H1 (cell line): ENCODE results near the gene CRHR1. TPM values are rescaled to one million over a fixed set of nuclear protein-coding genes. Genes with fewer than 3 reads are reported as not detected.
A peak's percentile ranks its signal among the peaks of the same experiment; 100 is the strongest.

Experiments used
- CTCF ChIA-PET: fragments of 300-600 bp; sonication (Branson Sonifier 250); formaldehyde crosslinking; loops from one replicate; lab custom pipeline; 2021; ENCODE audit not compliant: partially characterized antibody; lab: Charles Lee
- POLR2A ChIA-PET: fragments of 300-600 bp; sonication (Branson Sonifier 250); formaldehyde crosslinking; loops from one replicate; lab custom pipeline; 2021; ENCODE audit warnings: inconsistent platforms; ENCODE audit not compliant: partially characterized antibody; lab: Charles Lee
- DNase-seq, 2 experiments: peaks; one replicate each; pipeline versions ENCODE4 v3.0.0 to v3.0.0-alpha.2; 2010 to 2022; ENCODE audit warnings: low spot score in 2 of 2, low read depth in 1 of 2, mixed read lengths in 1 of 2
- FAIRE-seq: peaks from 2 replicates; lab custom pipeline; 2011; peaks lifted over from hg19 to GRCh38; lab: Jason Lieb, UNC
- H2AFZ ChIP-seq: 2 replicates; pipeline ENCODE4 v1.8.1; 2012; ENCODE audit warnings: low read length, inconsistent platforms
- H2AK5ac ChIP-seq: 2 replicates; pipeline ENCODE4 v1.6.1; 2013; ENCODE audit warnings: low read depth, low read length
- H2BK120ac ChIP-seq: replicated peaks from 2 replicates; pipeline ENCODE3; 2013; ENCODE audit warnings: low read depth, low read length, inconsistent platforms
- H2BK12ac ChIP-seq: 2 replicates; pipeline ENCODE4 v1.6.1; 2013; ENCODE audit warnings: low read depth, low read length
- H2BK15ac ChIP-seq: 2 replicates; pipeline ENCODE4 v1.6.1; 2013; ENCODE audit warnings: low read length
- H2BK20ac ChIP-seq: 2 replicates; pipeline ENCODE4 v1.6.1; 2013; ENCODE audit warnings: low read length
- H2BK5ac ChIP-seq: 2 replicates; pipeline ENCODE4 v1.6.1; 2013; ENCODE audit warnings: low read depth, low read length
- H3K14ac ChIP-seq: 2 replicates; pipeline ENCODE4 v1.6.1; 2013; ENCODE audit warnings: inconsistent platforms; ENCODE audit not compliant: insufficient read length
- H3K18ac ChIP-seq: 2 replicates; pipeline ENCODE4 v1.6.1; 2013; ENCODE audit warnings: low read length; ENCODE audit errors: extremely low read depth
- H3K23ac ChIP-seq: 2 replicates; pipeline ENCODE4 v1.6.1; 2013; ENCODE audit warnings: inconsistent platforms; ENCODE audit not compliant: insufficient read length
- H3K23me2 ChIP-seq: 2 replicates; pipeline ENCODE4 v1.6.1; 2013; ENCODE audit warnings: low read depth, low read length
- H3K27ac ChIP-seq: 2 replicates; pipeline ENCODE4 v1.6.1; 2011; ENCODE audit warnings: low read depth, low read length, inconsistent platforms
- H3K27me3 ChIP-seq, 4 experiments: replicated peaks in 1 of 4; 1 replicate in 1 of 4; 2 replicates in 3 of 4; pipeline versions ENCODE4 v1.6.1 to v1.8.1; 2011 to 2013; ENCODE audit warnings: low read length in 3 of 4, mild to moderate bottlenecking in 3 of 4, inconsistent platforms in 2 of 4, mixed read lengths in 2 of 4, moderate library complexity in 1 of 4; ENCODE audit not compliant: control insufficient read depth in 3 of 4, insufficient read depth in 3 of 4; ENCODE audit errors: extremely low read depth in 1 of 4
- H3K36me3 ChIP-seq, 4 experiments: 2 replicates each; pipeline versions ENCODE4 v1.6.1 to v1.8.1; 2011 to 2013; ENCODE audit warnings: mild to moderate bottlenecking in 4 of 4, low read length in 3 of 4, moderate library complexity in 2 of 4, control low read depth in 1 of 4, inconsistent platforms in 1 of 4; ENCODE audit not compliant: insufficient read depth in 4 of 4, control insufficient read depth in 2 of 4
- H3K4ac ChIP-seq: replicated peaks from 2 replicates; pipeline ENCODE3; 2013; ENCODE audit warnings: low read length, low read depth, mixed read lengths, inconsistent platforms; ENCODE audit not compliant: insufficient read length
- H3K4me1 ChIP-seq, 4 experiments: replicated peaks in 1 of 4; 1 replicate in 1 of 4; 2 replicates in 3 of 4; pipeline versions ENCODE4 v1.6.1 to v1.8.1; 2011 to 2013; ENCODE audit warnings: low read length in 3 of 4, inconsistent platforms in 2 of 4, mixed read lengths in 1 of 4; ENCODE audit not compliant: insufficient read depth in 4 of 4, control insufficient read depth in 3 of 4
- H3K4me2 ChIP-seq, 2 experiments: 2 replicates each; pipeline versions ENCODE4 v1.6.1 to v1.8.1; 2011 to 2013; ENCODE audit warnings: low read depth in 2 of 2, low read length in 2 of 2, control low read depth in 1 of 2, inconsistent platforms in 1 of 2, mild to moderate bottlenecking in 1 of 2; ENCODE audit not compliant: insufficient read depth in 1 of 2
- H3K4me3 ChIP-seq, 4 experiments: fragments of 200-600, 300-600 bp in 1 of 4; sonication (generic), shearing (Covaris generic), sonication (Bioruptor Twin) in 1 of 4; 2 replicates each; pipeline versions ENCODE4 v1.5.1 to v1.8.1; 2011 to 2016; ENCODE audit warnings: low read length in 4 of 4, low read depth in 3 of 4, control low read depth in 2 of 4, inconsistent platforms in 2 of 4, mild to moderate bottlenecking in 2 of 4, mixed read lengths in 1 of 4, moderate library complexity in 1 of 4; ENCODE audit not compliant: insufficient read depth in 2 of 4; ENCODE audit errors: extremely low read depth in 1 of 4
- H3K56ac ChIP-seq: replicated peaks from 2 replicates; pipeline ENCODE3; 2013; ENCODE audit warnings: low read depth, mild to moderate bottlenecking, mixed read lengths, low read length, inconsistent platforms; ENCODE audit not compliant: insufficient read length
- H3K79me1 ChIP-seq: 2 replicates; pipeline ENCODE4 v1.6.1; 2013; ENCODE audit warnings: low read depth, low read length, control low read depth
- H3K79me2 ChIP-seq, 2 experiments: 2 replicates each; pipeline versions ENCODE4 v1.6.1 to v1.8.1; 2012 to 2013; ENCODE audit warnings: low read length in 2 of 2, mild to moderate bottlenecking in 2 of 2, inconsistent platforms in 1 of 2; ENCODE audit not compliant: insufficient read depth in 2 of 2, control insufficient read depth in 1 of 2
- H3K9ac ChIP-seq, 4 experiments: replicated peaks in 1 of 4; 1 replicate in 1 of 4; 2 replicates in 3 of 4; pipeline versions ENCODE4 v1.6.1 to v1.8.1; 2011 to 2013; ENCODE audit warnings: low read depth in 3 of 4, low read length in 3 of 4, control low read depth in 2 of 4, mild to moderate bottlenecking in 2 of 4, moderate library complexity in 2 of 4, inconsistent platforms in 1 of 4; ENCODE audit errors: extremely low read depth in 1 of 4
- H3K9me3 ChIP-seq, 2 experiments: 2 replicates each; pipeline versions ENCODE4 v1.6.1 to v1.8.1; 2012 to 2013; ENCODE audit warnings: mild to moderate bottlenecking in 2 of 2, moderate library complexity in 2 of 2, control low read depth in 1 of 2, inconsistent platforms in 1 of 2, low read depth in 1 of 2, low read length in 1 of 2, mixed read lengths in 1 of 2; ENCODE audit not compliant: insufficient read depth in 2 of 2
- H4K20me1 ChIP-seq, 2 experiments: replicated peaks in 1 of 2; 2 replicates each; pipeline versions ENCODE3 to v1.8.1; 2011 to 2013; ENCODE audit warnings: inconsistent platforms in 2 of 2, low read length in 2 of 2, mild to moderate bottlenecking in 1 of 2; ENCODE audit not compliant: insufficient read depth in 2 of 2, control insufficient read depth in 1 of 2
- H4K5ac ChIP-seq: 2 replicates; pipeline ENCODE4 v1.6.1; 2013; ENCODE audit warnings: low read length, low read depth, mixed read lengths, inconsistent platforms; ENCODE audit not compliant: insufficient read length
- H4K8ac ChIP-seq: 2 replicates; pipeline ENCODE4 v1.8.0; 2013; ENCODE audit warnings: mild to moderate bottlenecking, moderate library complexity, low read length, inconsistent platforms; ENCODE audit not compliant: insufficient read depth; ENCODE audit errors: extremely low read depth
- H4K91ac ChIP-seq: replicated peaks from 2 replicates; pipeline ENCODE3; 2013; ENCODE audit warnings: low read length, mixed read lengths, inconsistent platforms; ENCODE audit not compliant: insufficient read length
- EP300 ChIP-seq, 2 experiments: IDR thresholded peaks; 1 replicate in 1 of 2; 2 replicates in 1 of 2; pipeline ENCODE4 v1.6.1; 2011 to 2012; ENCODE audit warnings: low read depth in 2 of 2, low read length in 2 of 2, mild to moderate bottlenecking in 2 of 2, borderline replicate concordance in 1 of 2, inconsistent platforms in 1 of 2, moderate library complexity in 1 of 2
- HDAC2 ChIP-seq, 2 experiments: fragments of 300-600 bp in 1 of 2; sonication (generic) in 1 of 2; IDR thresholded peaks; 2 replicates each; pipeline ENCODE4 v1.6.1; 2011 to 2012; ENCODE audit warnings: low read depth in 2 of 2, low read length in 2 of 2, mild to moderate bottlenecking in 2 of 2, moderate library complexity in 2 of 2, borderline replicate concordance in 1 of 2, inconsistent platforms in 1 of 2
- JUND ChIP-seq: IDR thresholded peaks from 2 replicates; pipeline ENCODE4 v1.6.1; 2011; ENCODE audit warnings: mild to moderate bottlenecking, improper control_type of control experiment, low read length
- PHF8 ChIP-seq: fragments of 200-600 bp; sonication (generic); conservative IDR thresholded peaks from 2 replicates; pipeline ENCODE4 v1.7.1; 2012; ENCODE audit warnings: low read depth, mild to moderate bottlenecking, inconsistent platforms, low read length, moderate library complexity
- POLR2AphosphoS5 ChIP-seq: IDR thresholded peaks from 2 replicates; pipeline ENCODE4 v1.6.1; 2011; ENCODE audit warnings: low read depth, low read length
- SIX5 ChIP-seq: IDR thresholded peaks from 2 replicates; pipeline ENCODE4 v1.6.1; 2011; ENCODE audit warnings: mild to moderate bottlenecking, low read depth, low read length
- SP2 ChIP-seq: IDR thresholded peaks from 2 replicates; pipeline ENCODE4 v1.6.1; 2012; ENCODE audit warnings: mild to moderate bottlenecking, low read length, inconsistent platforms
- SRF ChIP-seq: IDR thresholded peaks from 2 replicates; pipeline ENCODE4 v1.6.1; 2011; ENCODE audit warnings: mild to moderate bottlenecking, low read depth, low read length, moderate library complexity
- TAF7 ChIP-seq: optimal IDR thresholded peaks from 2 replicates; pipeline ENCODE3; 2011; ENCODE audit warnings: low read depth, mild to moderate bottlenecking, inconsistent platforms, low read length, moderate library complexity, borderline replicate concordance
- WGBS, 2 experiments: shearing (Covaris generic) in 1 of 2; methylation state at CpG; one replicate each; pipeline versions ENCODE4 v1.1.6 to v1.1.7; 2013 to 2015; ENCODE audit warnings: low lambda C conversion rate in 2 of 2, mixed read lengths in 2 of 2, inconsistent platforms in 1 of 2, low coverage in 1 of 2, missing lambda C conversion rate in 1 of 2; ENCODE audit not compliant: insufficient replicate concordance in 2 of 2, insufficient coverage in 1 of 2, insufficient read length in 1 of 2; ENCODE audit errors: extremely low coverage in 1 of 2, missing lambda C conversion rate in 1 of 2; 5-methylcytosine and 5-hydroxymethylcytosine counted together
- polyA plus RNA-seq, 7 experiments: library from polyadenylated mRNA; depleted of rRNA in 3 of 7; stranded (reverse) in 5 of 7; unstranded in 2 of 7; fragments of >200 nt in 5 of 7; fragments of 200-250 nt in 2 of 7; gene quantifications; 1 replicate in 5 of 7; 2 replicates in 1 of 7; 4 replicates in 1 of 7; pipeline versions ENCODE4 v1.2.1 to v1.2.3, GENCODE V29; 2011 to 2013; ENCODE audit warnings: missing spikeins in 2 of 7, mixed read lengths in 2 of 7
- total RNA-seq: library from RNA; stranded (reverse); fragmentation: NEBNext Ultra II Directional; extraction: Animal tissue kit (Norgen Biotek cat#: 25700); gene quantifications from 2 replicates; pipeline ENCODE4 v1.2.1, GENCODE V29; 2021
- TF ChIP-seq, protein P1 (sequence below): IDR thresholded peaks from 2 replicates; pipeline ENCODE4 v1.6.1; 2012; ENCODE audit warnings: low read length, inconsistent platforms

Gene CRHR1
- total and polyA plus RNA-seq, 2 of the 8 experiments (the other 6 are each of a cell fraction or from before 2014, with no cell fraction given) = 0.56 to 1.7 TPM

- peak overlapping the region; percentile 68; the same call in 1 of the 2 replicates for H4K8ac ChIP-seq
- TF ChIP-seq TAF7 (no peak), HDAC2 (IDR thresholded peaks at IDR 0.05; ENCODE audit: borderline replicate concordance in 1 of 2, low read depth in 2 of 2, low read length in 2 of 2) (no peak), EP300 (IDR thresholded peaks at IDR 0.05; ENCODE audit: borderline replicate concordance in 1 of 2, low read depth in 2 of 2, low read length in 2 of 2) (no peak), SIX5 (no peak), SP2 (no peak), POLR2AphosphoS5 (no peak), PHF8 (no peak), JUND (no peak), SRF (no peak)
- TF ChIP-seq, protein P1, sequence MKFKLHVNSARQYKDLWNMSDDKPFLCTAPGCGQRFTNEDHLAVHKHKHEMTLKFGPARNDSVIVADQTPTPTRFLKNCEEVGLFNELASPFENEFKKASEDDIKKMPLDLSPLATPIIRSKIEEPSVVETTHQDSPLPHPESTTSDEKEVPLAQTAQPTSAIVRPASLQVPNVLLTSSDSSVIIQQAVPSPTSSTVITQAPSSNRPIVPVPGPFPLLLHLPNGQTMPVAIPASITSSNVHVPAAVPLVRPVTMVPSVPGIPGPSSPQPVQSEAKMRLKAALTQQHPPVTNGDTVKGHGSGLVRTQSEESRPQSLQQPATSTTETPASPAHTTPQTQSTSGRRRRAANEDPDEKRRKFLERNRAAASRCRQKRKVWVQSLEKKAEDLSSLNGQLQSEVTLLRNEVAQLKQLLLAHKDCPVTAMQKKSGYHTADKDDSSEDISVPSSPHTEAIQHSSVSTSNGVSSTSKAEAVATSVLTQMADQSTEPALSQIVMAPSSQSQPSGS = no peak
- TF ChIP-seq, all 59 proteins: peak for 0
- Histone ChIP-seq H2BK20ac (no peak overlapping the region), H3K9me3 (no peaks in the 10 kb centered on the region), H3K79me1 (no peaks in the 10 kb centered on the region), H3K4me3 (no peak overlapping the region), H2BK120ac (no peak overlapping the region), H3K4me1 (peaks cover 0 to 6% (median 2%) of the 10 kb centered on the region in 4 experiments; a peak in 4 of 7 replicates), H4K20me1 (no peaks in the 10 kb centered on the region), H3K14ac (no peak overlapping the region), H2BK15ac (no peak overlapping the region), H3K27me3 (peaks cover 0 to 12% (median 1%) of the 10 kb centered on the region in 4 experiments; a peak in 3 of 7 replicates), H3K9ac (no peak overlapping the region), H3K56ac (no peak overlapping the region), H2BK5ac (no peak overlapping the region), H2AK5ac (no peak overlapping the region), H3K36me3 (no peaks in the 10 kb centered on the region), H4K91ac (no peak overlapping the region), H2AFZ (no peak overlapping the region), H3K4ac (peak overlapping the region; percentile 39), H3K4me2 (no peak overlapping the region), H3K23ac (no peak overlapping the region), H3K23me2 (no peaks in the 10 kb centered on the region), H3K27ac (no peak overlapping the region), H4K5ac (no peak overlapping the region), H3K79me2 (no peaks in the 10 kb centered on the region), H3K18ac (no peak overlapping the region), H2BK12ac (no peak overlapping the region)
- POLR2A ChIA-PET = no interaction called here
- DNase-seq (no peak), FAIRE-seq (no peak)
- CTCF ChIA-PET = interaction anchor here (0.7 to 2.6 kb wide), 14 partner anchors 9 to 161 kb away, joined by 3 to 12 read pairs (median 4); no protein-coding TSS in a partner anchor
- WGBS, 2 experiments = 77% methylated on average over 2 of the region's 2 CpGs; no CpG with 5 or more reads in 1 of the 2 experiments
Observed at GRCh38 chr17:45800816-45801215, 16.7 kb downstream of the CRHR1 start.
